Ascending aorta (tissue), 2 donors: ENCODE measurements around the gene ZNF575. TPM values are rescaled to one million over a fixed set of nuclear protein-coding genes. Genes with fewer than 3 reads are reported as not detected.
"Not testable (repeated sequence)": the region's sequence is repeated elsewhere in the genome, so short reads cannot be mapped to it uniquely, and the experiment has no call there.

Experiments used
- DNase-seq, 2 donors: peaks; one replicate each; pipeline ENCODE4 v3.0.0-alpha.2; 2019; ENCODE audit warnings: low spot score in 2 of 2
- H3K27ac ChIP-seq, 2 donors: fragments of 200-600 bp; sonication (generic); one replicate each; pipeline ENCODE4 v1.5.1; 2016 to 2017; ENCODE audit warnings: mild to moderate bottlenecking in 1 of 2
- H3K27me3 ChIP-seq: fragments of 200-600 bp; sonication (generic); one replicate; pipeline ENCODE4 v1.5.1; 2017
- H3K36me3 ChIP-seq, 2 donors: fragments of 200-600 bp; sonication (generic); one replicate each; pipeline ENCODE4 v1.5.1; 2016
- H3K4me1 ChIP-seq, 2 donors: fragments of 200-600 bp; sonication (generic); one replicate each; pipeline ENCODE4 v1.5.1; 2016 to 2017; ENCODE audit warnings: mild to moderate bottlenecking in 1 of 2
- H3K4me3 ChIP-seq, 2 donors: fragments of 200-600 bp; sonication (generic); one replicate each; pipeline ENCODE4 v1.5.1; 2016 to 2017; ENCODE audit warnings: mild to moderate bottlenecking in 1 of 2
- H3K9me3 ChIP-seq, 2 donors: fragments of 200-600 bp; sonication (generic); one replicate each; pipeline ENCODE4 v1.5.1; 2016
- CTCF ChIP-seq, 3 experiments: fragments of 200-600 bp in 2 of 3; fragments of 450-650 bp in 1 of 3; sonication (generic) in 2 of 3; IDR thresholded peaks; one replicate each; pipeline ENCODE4 v1.5.1; 2016 to 2019; ENCODE audit warnings: antibody characterized with exemption in 3 of 3, mild to moderate bottlenecking in 1 of 3, moderate library complexity in 1 of 3
- intact Hi-C: fragments of 100-400 bp; cut with DNase I; formaldehyde crosslinking; loops from one replicate; pipeline ENCODE4 v1.15.1; 2023
- total RNA-seq: library from RNA; depleted of rRNA; stranded (reverse); fragments of >200 nt; gene quantifications from one replicate; pipeline ENCODE4 v1.1.0, GENCODE V29; 2016

Gene ZNF575
- total RNA-seq, 1 donor from 2014 or later = not detected

GRCh38 chr19:43546581-43546980, 13.6 kb downstream of the ZNF575 start:
- H3K27me3 ChIP-seq = no peaks in the 10 kb centered on the region
- H3K36me3 ChIP-seq = peaks cover 64 to 68% of the 10 kb centered on the region in 2 donors
- H3K4me3 ChIP-seq = no peak overlapping the region
- H3K9me3 ChIP-seq = no peaks in the 10 kb centered on the region
- H3K4me1 ChIP-seq = no peaks in the 10 kb centered on the region
- intact Hi-C loops = no loop called here
- no peak for TF ChIP-seq CTCF (IDR thresholded peaks at IDR 0.05)
- no peak overlapping the region for H3K27ac ChIP-seq
- DNase-seq = no peak

- H3K36me3 ChIP-seq = peaks cover 64 to 72% of the 10 kb centered on the region in 2 donors
- H3K9me3 ChIP-seq, H3K27ac ChIP-seq, H3K27me3 ChIP-seq, H3K4me3 ChIP-seq, H3K4me1 ChIP-seq, intact Hi-C loops, DNase-seq: not testable (repeated sequence)
Observed at GRCh38 chr19:43547926-43548325, 14.9 kb downstream of the ZNF575 start.

- H3K27me3 ChIP-seq = no peaks in the 10 kb centered on the region
- intact Hi-C loops = no loop called here
- H3K9me3 ChIP-seq = no peaks in the 10 kb centered on the region
- H3K4me1 ChIP-seq = no peaks in the 10 kb centered on the region
- no peak overlapping the region for H3K4me3 ChIP-seq
- H3K36me3 ChIP-seq = peaks cover 60 to 70% of the 10 kb centered on the region in 2 donors
- TF ChIP-seq CTCF (IDR thresholded peaks at IDR 0.05) = no peak
- H3K27ac ChIP-seq = no peak overlapping the region
- no peak for DNase-seq
Observed at GRCh38 chr19:43548706-43549105, 15.7 kb downstream of the ZNF575 start.

GRCh38 chr19:43551399-43552197, 18.6 kb downstream of the ZNF575 start:
- intact Hi-C loops = no loop called here
- H3K36me3 ChIP-seq = peaks cover 44 to 69% of the 10 kb centered on the region in 2 donors

GRCh38 chr19:43552198-43552450, 19.1 kb downstream of the ZNF575 start:
- no peak for TF ChIP-seq CTCF (IDR thresholded peaks at IDR 0.05)
- H3K27ac ChIP-seq = no peak overlapping the region
- intact Hi-C loops = no loop called here
- no peaks in the 10 kb centered on the region for H3K9me3 ChIP-seq
- H3K4me1 ChIP-seq = no peaks in the 10 kb centered on the region
- DNase-seq = no peak
- no peaks in the 10 kb centered on the region for H3K27me3 ChIP-seq
- no peak overlapping the region for H3K4me3 ChIP-seq
- H3K36me3 ChIP-seq = peaks cover 41 to 69% of the 10 kb centered on the region in 2 donors

More at GRCh38 chr19:43551399-43552197, 18.6 kb downstream of the ZNF575 start:
- Histone ChIP-seq H3K27ac (no peak overlapping the region), H3K9me3 (no peaks in the 10 kb centered on the region), H3K4me3 (no peak overlapping the region), H3K27me3 (no peaks in the 10 kb centered on the region), H3K4me1 (no peaks in the 10 kb centered on the region)
- TF ChIP-seq CTCF (IDR thresholded peaks at IDR 0.05) = no peak
- DNase-seq = no peak

- no peak for DNase-seq
- intact Hi-C loops = no loop called here
- Histone ChIP-seq H3K9me3 (no peaks in the 10 kb centered on the region), H3K4me1 (no peaks in the 10 kb centered on the region), H3K27ac (no peak overlapping the region), H3K36me3 (peaks cover 41 to 74% of the 10 kb centered on the region in 2 donors), H3K4me3 (no peak overlapping the region), H3K27me3 (no peaks in the 10 kb centered on the region)
- TF ChIP-seq CTCF (IDR thresholded peaks at IDR 0.05) = no peak
Observed at GRCh38 chr19:43552616-43553015, 19.6 kb downstream of the ZNF575 start.
